ENCODE measurements around the gene FUCA2.

- TF ChIP-seq POLR2A (IDR thresholded peaks at IDR 0.05) = no peak
- no peak for TF ChIP-seq EP300 (IDR thresholded peaks at IDR 0.05; ENCODE audit: low read depth)
- no peak for TF ChIP-seq CTCF (IDR thresholded peaks at IDR 0.05)
Observed at GRCh38 chr6:143555582-143555981, 44.1 kb upstream of the FUCA2 start.
